Neural cell (in vitro differentiated cells): ENCODE data around the gene OR6K3.

ENCODE experiments used
- CTCF ChIP-seq: fragments of 450-650 bp; IDR thresholded peaks from 2 replicates; pipeline ENCODE4 v1.5.1; 2014; ENCODE audit warnings: antibody characterized with exemption, mild to moderate bottlenecking, moderate library complexity; ENCODE audit not compliant: poor library complexity, severe bottlenecking
- EZH2 ChIP-seq: fragments of 200-600, 300-800 bp; shearing (Covaris generic), sonication (generic); IDR thresholded peaks from 2 replicates; pipeline ENCODE4 v1.6.1; 2014; ENCODE audit warnings: antibody characterized with exemption, low read length, borderline replicate concordance, mild to moderate bottlenecking; ENCODE audit not compliant: insufficient read depth, poor library complexity, severe bottlenecking
- REST ChIP-seq: IDR thresholded peaks from 2 replicates; pipeline ENCODE4 v1.6.1; 2012; ENCODE audit warnings: borderline replicate concordance

- TF ChIP-seq CTCF (no peak), EZH2 (no peak), REST (no peak)
These were observed 28.6 kb downstream of the OR6K3 start for GRCh38 chr1:158691907-158692306.
